Thoracic aorta (tissue), 2 donors: ENCODE data around the gene LTB. TPM values are rescaled to one million over a fixed set of nuclear protein-coding genes. Genes with fewer than 3 reads are reported as not detected.
A peak's percentile ranks its signal among the peaks of the same experiment; 100 is the strongest.

Experiments used
- ATAC-seq: fragments of 150-250 bp; one replicate; pipeline ENCODE4 v1.8.0; 2017; ENCODE audit warnings: low read depth; ENCODE audit not compliant: insufficient number of reproducible peaks, low FRiP score
- DNase-seq: peaks from one replicate; pipeline ENCODE4 v3.0.0-alpha.2; 2020; ENCODE audit warnings: low spot score
- H3K27ac ChIP-seq, 2 donors: fragments of 200-600 bp; sonication (generic); 1 replicate in 1 of 2; 2 replicates in 1 of 2; pipeline ENCODE4 v1.5.1; 2016; ENCODE audit warnings: mild to moderate bottlenecking in 2 of 2, moderate library complexity in 2 of 2
- H3K27me3 ChIP-seq: fragments of 200-600 bp; sonication (generic); replicated peaks from 2 replicates; pipeline ENCODE4 v1.6.0; 2016; ENCODE audit warnings: mild to moderate bottlenecking; ENCODE audit not compliant: insufficient read depth
- H3K36me3 ChIP-seq: fragments of 200-600 bp; sonication (generic); one replicate; pipeline ENCODE4 v1.5.1; 2016
- H3K4me1 ChIP-seq, 2 donors: fragments of 200-600 bp; sonication (generic); 1 replicate in 1 of 2; 2 replicates in 1 of 2; pipeline versions ENCODE4 v1.5.1 to v1.6.0; 2016; ENCODE audit warnings: low read depth in 2 of 2, mild to moderate bottlenecking in 1 of 2; ENCODE audit not compliant: control insufficient read depth in 1 of 2
- H3K4me3 ChIP-seq: fragments of 200-600 bp; sonication (generic); 2 replicates; pipeline ENCODE4 v1.5.1; 2016; ENCODE audit warnings: mild to moderate bottlenecking
- H3K9me3 ChIP-seq: fragments of 200-600 bp; sonication (generic); 2 replicates; pipeline ENCODE4 v1.5.1; 2016
- total RNA-seq, 2 donors: library from RNA; depleted of rRNA; stranded (reverse); fragments of >200 nt; gene quantifications; one replicate each; pipeline versions ENCODE4 v1.1.0 to v1.2.3, GENCODE V29; 2016
- TF ChIP-seq, protein P1 (sequence below): fragments of 200-600 bp; sonication (generic); IDR thresholded peaks from one replicate; pipeline ENCODE4 v1.5.1; 2019; ENCODE audit warnings: antibody characterized with exemption

Gene LTB
- total RNA-seq, 2 donors from 2014 or later: not detected

- no peaks in the 10 kb centered on the region for H3K36me3 ChIP-seq
- H3K4me3 ChIP-seq: peak overlapping the region; percentile 67
- no peak overlapping the region for H3K27ac ChIP-seq
- TF ChIP-seq, protein P1, sequence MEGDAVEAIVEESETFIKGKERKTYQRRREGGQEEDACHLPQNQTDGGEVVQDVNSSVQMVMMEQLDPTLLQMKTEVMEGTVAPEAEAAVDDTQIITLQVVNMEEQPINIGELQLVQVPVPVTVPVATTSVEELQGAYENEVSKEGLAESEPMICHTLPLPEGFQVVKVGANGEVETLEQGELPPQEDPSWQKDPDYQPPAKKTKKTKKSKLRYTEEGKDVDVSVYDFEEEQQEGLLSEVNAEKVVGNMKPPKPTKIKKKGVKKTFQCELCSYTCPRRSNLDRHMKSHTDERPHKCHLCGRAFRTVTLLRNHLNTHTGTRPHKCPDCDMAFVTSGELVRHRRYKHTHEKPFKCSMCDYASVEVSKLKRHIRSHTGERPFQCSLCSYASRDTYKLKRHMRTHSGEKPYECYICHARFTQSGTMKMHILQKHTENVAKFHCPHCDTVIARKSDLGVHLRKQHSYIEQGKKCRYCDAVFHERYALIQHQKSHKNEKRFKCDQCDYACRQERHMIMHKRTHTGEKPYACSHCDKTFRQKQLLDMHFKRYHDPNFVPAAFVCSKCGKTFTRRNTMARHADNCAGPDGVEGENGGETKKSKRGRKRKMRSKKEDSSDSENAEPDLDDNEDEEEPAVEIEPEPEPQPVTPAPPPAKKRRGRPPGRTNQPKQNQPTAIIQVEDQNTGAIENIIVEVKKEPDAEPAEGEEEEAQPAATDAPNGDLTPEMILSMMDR: no peak
- H3K27me3 ChIP-seq: no peaks in the 10 kb centered on the region
- DNase-seq (no peak), ATAC-seq (no peak)
- H3K4me1 ChIP-seq: peaks cover 3 to 12% of the 10 kb centered on the region in 2 donors
- H3K9me3 ChIP-seq: no peaks in the 10 kb centered on the region
These were observed 5.2 kb downstream of the LTB start for GRCh38 chr6:31576897-31577578.

DNA sequence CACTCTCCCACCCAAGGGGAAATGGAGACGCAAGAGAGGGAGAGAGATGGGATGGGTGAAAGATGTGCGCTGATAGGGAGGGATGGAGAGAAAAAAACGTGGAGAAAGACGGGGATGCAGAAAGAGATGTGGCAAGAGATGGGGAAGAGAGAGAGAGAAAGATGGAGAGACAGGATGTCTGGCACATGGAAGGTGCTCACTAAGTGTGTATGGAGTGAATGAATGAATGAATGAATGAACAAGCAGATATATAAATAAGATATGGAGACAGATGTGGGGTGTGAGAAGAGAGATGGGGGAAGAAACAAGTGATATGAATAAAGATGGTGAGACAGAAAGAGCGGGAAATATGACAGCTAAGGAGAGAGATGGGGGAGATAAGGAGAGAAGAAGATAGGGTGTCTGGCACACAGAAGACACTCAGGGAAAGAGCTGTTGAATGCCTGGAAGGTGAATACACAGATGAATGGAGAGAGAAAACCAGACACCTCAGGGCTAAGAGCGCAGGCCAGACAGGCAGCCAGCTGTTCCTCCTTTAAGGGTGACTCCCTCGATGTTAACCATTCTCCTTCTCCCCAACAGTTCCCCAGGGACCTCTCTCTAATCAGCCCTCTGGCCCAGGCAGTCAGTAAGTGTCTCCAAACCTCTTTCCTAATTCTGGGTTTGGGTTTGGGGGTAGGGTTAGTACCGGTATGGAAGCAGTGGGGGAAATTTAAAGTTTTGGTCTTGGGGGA is 6.1 kb downstream of the LTB start:
- Histone ChIP-seq H3K4me1 (peaks cover 3 to 5% of the 10 kb centered on the region in 2 donors), H3K36me3 (no peaks in the 10 kb centered on the region), H3K27ac (peak overlapping the region in 1 of 2 donors; percentile 38), H3K4me3 (peak overlapping the region; percentile 67), H3K27me3 (no peaks in the 10 kb centered on the region), H3K9me3 (no peaks in the 10 kb centered on the region)
- TF ChIP-seq, protein P1: no peak
- DNase-seq: no peak
- ATAC-seq: no peak

GRCh38 chr6:31575335-31575901 is 6.8 kb downstream of the LTB start, which contains the start of gene TNF:
Gene TNF (plus strand): TSS chr6:31575565. CDS start chr6:31575742, 177 bp downstream.
- H3K4me3 ChIP-seq: peak within 1 kb of the TSS; percentile 67
- H3K27me3 ChIP-seq: no peaks in the 10 kb centered on the region
- H3K27ac ChIP-seq: peak within 1 kb of the TSS in 1 of 2 donors; percentile 38
- H3K36me3 ChIP-seq: no peaks in the 10 kb centered on the region
- H3K9me3 ChIP-seq: no peaks in the 10 kb centered on the region
- no peak for ATAC-seq
- H3K4me1 ChIP-seq: peaks cover under 1 to 1% of the 10 kb centered on the region in 2 donors
- TF ChIP-seq, protein P1: no peak
- DNase-seq: no peak

- no peaks in the 10 kb centered on the region for H3K36me3 ChIP-seq
- ATAC-seq: no peak
- no peak overlapping the region for H3K27ac ChIP-seq
These were observed 7.8 kb downstream of the LTB start for GRCh38 chr6:31574106-31575061.

More at GRCh38 chr6:31574106-31575061, 7.8 kb downstream of the LTB start:
- Histone ChIP-seq H3K27me3 (no peaks in the 10 kb centered on the region), H3K4me3 (no peak overlapping the region), H3K9me3 (no peaks in the 10 kb centered on the region), H3K4me1 (no peaks in the 10 kb centered on the region)
- no peak for DNase-seq
- TF ChIP-seq, protein P1: no peak
